Stimulated activated CD8-positive, alpha-beta memory T cell treated with anti-CD3 and anti-CD28 coated beads, Interleukin-4, amount 100 ng/mL, for 24 hours (primary cell): Measurements from ENCODE around the gene IGFBP4.
"Not testable (repeated sequence)": the region's sequence is repeated elsewhere in the genome, so short reads cannot be mapped to it uniquely, and the experiment has no call there.

Experiments used
- DNase-seq: peaks from one replicate; pipeline ENCODE4 v3.0.0-alpha.2; 2020; ENCODE audit warnings: low read depth

Gene IGFBP4

DNA sequence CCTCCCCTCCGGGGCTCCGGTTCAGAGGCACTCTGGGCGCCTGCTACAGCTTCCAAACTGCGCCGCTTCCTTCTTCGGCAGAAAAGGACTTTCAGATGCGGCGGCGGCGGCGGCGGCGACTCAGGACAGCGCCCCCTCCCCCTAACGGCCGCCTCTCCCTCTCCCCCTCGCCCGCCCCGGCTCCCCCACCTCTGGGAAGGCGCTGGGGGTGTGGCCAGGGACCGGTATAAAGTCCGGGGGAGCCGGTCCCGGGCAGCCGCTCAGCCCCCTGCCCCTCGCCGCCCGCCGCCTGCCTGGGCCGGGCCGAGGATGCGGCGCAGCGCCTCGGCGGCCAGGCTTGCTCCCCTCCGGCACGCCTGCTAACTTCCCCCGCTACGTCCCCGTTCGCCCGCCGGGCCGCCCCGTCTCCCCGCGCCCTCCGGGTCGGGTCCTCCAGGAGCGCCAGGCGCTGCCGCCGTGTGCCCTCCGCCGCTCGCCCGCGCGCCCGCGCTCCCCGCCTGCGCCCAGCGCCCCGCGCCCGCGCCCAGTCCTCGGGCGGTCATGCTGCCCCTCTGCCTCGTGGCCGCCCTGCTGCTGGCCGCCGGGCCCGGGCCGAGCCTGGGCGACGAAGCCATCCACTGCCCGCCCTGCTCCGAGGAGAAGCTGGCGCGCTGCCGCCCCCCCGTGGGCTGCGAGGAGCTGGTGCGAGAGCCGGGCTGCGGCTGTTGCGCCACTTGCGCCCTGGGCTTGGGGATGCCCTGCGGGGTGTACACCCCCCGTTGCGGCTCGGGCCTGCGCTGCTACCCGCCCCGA lies at the start of gene IGFBP4:
TSS of gene IGFBP4 (plus strand) at position 255 of the 792 bp plus-strand sequence. CDS start at position 541, 286 bp downstream.
- peak; percentile 49 for DNase-seq

DNA sequence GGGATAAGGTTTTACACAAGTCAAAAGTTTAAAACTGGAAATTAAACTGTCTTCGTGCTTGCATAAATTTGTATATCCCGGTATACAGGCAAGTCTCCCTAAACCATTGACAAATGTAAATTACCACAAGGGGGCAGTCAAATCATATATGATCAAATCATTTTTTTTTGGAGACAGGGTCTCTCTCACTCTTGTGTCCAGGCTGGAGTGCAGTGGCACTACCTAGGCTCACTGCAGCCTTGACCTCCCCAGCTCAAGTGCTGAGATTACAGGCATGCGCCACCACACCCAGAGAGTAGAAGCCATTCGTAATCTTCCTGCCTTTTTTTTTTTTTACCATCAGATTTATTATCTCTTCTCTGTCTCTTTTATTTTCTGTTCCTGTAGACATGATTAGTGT lies 44.1 kb upstream of the IGFBP4 start:
- DNase-seq: no peak

DNA sequence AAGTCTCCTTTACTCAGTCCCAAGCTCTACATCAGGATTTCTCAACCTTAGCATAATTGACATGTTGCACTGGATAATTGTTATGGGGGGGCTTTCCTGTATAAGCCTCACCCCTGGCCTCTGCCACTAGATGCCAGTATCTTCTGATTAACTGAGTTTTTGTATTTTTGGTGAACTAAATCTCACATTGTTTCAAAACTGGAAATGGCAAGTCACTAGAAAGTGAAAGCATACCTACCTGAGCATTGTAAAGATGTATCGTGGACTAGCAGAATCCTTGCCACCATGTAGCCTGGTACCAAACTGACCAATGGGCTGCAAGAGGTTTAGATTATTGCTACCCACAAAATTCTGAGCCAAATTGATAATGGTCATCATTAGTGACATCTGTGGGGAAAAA lies 40.6 kb upstream of the IGFBP4 start:
- no peak for DNase-seq

DNA sequence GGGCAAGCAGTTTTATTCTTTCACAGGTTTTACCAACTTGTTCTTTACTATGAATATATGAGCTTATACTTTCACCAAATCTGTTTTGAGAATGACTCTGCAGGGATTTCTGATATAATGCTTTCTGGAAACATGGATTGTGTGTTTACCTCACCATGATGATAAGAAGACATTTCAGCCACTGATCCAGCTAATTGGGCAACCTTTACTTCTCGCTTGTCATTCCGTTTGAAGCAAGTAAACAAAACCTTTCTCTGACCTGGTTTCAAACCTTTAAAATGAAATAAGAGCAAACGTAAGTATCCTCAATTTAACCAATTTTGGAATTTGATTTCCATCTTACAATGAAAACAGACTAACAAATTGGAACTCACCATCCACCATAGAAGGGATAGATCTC lies 39.2 kb upstream of the IGFBP4 start:
- DNase-seq: no peak

DNA sequence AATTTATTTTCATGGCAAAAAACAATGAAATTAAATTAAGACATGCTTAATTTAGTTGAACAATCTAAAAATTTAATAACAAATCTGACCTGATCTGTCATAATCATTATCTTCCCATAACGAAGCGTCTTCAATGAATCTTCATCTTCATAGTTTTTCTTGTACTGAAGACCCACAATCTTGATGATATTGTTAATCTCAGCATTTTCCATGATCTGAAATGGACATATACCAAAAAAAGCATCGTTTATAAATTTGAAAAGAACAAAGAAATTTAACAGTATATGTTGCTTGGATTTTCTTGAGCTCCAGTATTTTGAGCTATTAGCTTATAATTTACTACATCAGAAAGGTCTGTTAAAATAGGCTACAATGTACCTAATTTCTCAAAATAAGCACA lies 35.8 kb upstream of the IGFBP4 start:
- DNase-seq: no peak

DNA sequence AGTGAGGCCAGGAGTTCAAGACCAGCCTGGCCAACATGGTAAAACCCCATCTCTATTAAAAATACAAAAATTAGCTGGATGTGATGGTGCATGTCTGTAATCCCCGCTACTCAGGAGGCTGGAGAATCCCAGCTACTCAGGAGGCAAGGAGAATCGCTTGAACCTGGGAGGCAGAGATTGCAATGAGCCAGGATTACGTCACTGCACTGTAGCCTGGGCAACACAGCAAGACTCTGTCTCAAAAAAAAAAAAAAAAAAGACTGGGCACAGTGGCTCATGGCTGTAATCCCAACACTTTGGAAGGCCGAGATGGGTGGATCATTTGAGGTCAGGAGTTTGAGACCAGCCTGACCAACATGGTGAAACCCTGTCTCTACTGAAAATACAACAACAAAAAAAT lies 33.7 kb upstream of the IGFBP4 start:
- DNase-seq: not testable (repeated sequence)

DNA sequence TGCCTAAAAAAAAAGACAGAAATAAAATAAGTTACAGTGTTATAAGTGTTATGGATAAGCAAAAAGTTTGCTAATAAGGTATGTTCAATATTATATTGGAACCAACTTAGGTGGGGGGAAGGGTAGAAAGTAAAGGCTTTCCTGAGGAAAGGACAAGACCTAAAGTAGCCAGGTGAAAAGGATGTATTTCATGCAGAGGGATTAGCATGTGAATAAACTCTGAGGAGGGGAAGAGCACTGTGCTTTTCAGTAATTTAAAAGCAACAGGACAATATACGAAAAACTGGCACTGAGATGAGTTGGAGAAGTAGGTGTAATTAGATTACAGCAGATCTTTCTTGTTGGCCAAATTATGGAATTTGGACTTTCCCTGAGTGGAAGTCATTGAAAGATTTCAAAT lies 33.2 kb upstream of the IGFBP4 start:
- no peak for DNase-seq

DNA sequence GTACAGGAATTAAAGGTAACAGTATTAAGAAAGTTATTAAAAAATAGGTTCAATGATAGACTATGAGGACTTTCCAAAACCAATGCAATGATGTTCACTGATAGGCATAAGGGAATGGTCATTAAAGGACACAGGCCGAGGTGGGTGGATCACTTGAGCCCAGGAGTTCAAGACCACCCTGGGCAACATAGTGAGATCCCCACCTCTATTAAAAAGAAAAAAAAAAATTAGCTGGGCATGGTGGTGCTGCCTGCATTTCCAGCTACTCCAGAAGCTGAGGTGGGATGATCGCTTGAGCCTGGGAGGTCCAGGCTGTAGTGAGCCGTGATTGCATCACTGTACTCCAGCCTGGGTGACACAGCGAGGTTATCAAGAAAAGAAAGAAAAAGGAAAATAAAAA lies 31.4 kb upstream of the IGFBP4 start:
- no peak for DNase-seq

DNA sequence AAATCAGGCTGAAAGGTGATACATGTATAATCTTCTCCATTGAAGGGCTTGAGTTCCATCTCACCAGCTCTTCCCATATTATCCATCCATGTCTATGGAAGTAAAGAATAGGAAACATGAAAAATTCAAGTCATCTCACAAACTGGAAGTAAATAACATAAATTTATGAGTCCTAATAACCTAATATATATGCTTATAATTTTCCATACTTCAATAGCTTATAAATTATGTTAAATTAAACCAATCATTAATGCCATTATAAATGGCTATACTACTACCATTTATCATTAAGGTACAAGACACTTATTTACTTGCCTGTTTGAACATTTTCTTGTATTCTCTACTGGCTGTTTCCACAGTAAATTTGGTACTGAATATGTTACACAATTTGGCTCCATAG lies 30.4 kb upstream of the IGFBP4 start:
- no peak for DNase-seq

DNA sequence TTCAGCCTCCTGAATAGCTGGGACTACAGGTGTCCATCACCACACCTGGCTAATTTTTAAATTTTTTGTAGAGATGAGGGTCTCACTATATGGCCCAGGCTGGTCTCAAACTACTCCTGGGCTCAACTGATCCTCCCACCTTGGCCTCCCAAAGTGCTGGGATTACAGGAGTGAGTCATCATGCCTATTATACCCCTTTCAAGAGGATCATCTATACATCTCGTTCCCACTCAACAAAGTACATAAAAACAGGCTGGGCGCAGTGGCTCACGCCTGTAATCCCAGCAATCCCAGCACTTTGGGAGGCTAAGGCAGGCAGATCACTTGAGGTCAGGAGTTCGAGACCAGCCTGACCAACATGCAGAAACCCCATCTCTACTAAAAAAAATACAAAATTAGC lies 28.9 kb upstream of the IGFBP4 start:
- DNase-seq: not testable (repeated sequence)

DNA sequence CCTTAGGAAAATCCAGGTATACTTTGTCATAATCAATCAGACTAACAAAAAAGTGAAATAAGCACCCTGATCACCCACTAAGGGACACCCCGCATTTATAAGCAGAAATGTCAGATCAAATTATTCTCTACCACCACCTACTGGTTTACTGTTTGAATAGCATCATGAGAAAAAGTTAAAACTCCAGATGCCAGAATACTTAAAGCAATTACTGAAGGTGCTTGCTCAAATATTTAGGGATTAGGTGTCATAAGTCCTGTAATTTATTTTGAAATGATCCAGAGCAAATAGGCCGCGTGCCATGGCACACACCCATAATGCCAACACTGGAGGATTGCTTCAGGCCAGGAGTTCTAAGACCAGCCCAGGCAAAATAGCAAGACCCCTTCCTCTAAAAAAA lies 27.9 kb upstream of the IGFBP4 start:
- DNase-seq: no peak

DNA sequence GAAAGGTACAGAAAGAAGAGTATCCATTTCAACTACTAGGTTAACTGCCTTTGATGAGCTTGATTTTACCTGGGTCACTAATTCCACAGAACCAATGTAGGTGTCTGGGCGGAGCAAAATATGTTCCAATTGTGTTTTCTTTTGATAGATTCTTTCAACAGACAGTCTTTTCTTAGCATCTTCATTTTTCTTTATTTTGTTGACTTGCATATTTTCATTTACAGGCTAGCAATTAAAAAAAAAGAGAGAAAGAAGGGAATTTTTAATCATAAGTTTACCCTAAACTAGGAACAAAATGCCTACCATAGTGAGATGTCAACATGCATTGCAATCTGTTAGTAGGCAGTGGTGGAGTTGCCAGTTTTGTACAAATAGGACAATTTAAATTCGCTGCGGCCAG lies 26.6 kb upstream of the IGFBP4 start:
- no peak for DNase-seq

DNA sequence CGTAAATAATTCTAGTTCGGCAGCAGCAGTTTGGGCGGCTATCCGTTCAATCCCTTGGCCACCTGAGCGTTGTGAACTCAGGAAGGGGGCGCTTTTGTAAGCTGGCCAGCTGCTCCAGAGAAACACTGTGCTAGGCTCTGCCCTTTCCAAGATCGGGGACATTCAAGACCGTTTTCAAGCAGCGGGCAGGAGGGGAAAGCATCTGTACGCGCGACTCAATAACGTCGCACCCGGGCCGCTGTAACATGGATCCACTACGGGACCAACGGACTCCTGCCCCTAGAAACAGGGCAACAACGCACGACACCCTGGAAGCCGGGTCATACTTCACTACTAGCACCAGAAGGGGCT lies 26.0 kb upstream of the IGFBP4 start:
- no peak for DNase-seq

DNA sequence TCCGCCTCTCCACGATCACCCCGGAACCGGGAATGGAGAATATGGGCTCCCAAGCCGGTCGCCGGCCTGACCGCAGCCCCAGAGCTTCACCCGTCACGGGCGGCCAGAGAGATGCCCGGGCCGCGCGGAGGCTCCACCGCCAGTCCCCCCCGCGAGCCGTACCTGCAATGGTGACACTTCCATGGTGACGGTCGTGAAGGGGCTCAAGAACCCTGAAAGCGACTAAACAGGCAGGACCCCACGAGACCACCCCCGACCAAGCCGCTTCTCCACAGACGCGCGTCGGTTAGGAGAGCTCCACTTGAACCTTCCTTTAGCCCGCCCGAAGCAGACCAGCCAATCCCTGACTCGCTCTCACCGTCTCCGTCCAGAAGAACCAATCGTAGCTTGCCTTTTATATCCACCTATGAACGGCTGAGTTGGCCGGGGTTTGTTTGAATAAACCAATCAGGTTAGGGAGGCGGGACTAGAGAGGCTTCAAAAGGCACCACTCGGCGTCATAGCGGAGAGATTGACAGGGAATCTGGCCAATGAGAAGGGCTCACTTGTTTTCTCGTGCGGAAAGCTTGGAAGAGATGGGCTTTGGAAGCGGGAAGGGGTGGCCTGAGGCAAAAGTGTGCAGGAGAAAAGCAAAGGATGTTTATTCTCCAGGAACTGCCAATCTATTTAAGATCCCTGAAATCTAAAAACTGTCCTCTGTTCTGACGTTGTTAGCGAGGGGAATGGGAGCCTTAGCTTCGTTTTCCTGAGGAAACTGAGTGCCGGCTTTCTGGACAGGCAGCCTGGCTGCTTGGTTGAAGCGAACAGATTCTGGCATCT lies 25.4 kb upstream of the IGFBP4 start, which contains the start of gene TOP2A:
TSS of gene TOP2A (minus strand) at position 288 of the 819 bp plus-strand sequence. CDS start at position 183, 105 bp downstream.
- peak; percentile 81 for DNase-seq

DNA sequence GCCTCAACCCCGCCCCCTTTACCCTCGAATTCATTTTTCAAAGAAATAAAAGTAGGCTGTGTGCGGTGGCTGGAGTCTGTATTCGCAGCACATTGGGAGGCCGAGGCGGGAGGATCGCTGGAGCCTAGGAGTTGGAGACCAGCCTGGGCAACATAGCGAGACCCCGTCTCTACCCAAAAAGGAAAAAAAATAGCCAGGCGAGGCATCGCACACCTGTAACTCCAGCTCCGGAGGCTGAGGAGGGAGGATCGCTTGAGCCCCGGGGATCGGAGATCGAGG lies 24.9 kb upstream of the IGFBP4 start:
- no peak for DNase-seq

DNA sequence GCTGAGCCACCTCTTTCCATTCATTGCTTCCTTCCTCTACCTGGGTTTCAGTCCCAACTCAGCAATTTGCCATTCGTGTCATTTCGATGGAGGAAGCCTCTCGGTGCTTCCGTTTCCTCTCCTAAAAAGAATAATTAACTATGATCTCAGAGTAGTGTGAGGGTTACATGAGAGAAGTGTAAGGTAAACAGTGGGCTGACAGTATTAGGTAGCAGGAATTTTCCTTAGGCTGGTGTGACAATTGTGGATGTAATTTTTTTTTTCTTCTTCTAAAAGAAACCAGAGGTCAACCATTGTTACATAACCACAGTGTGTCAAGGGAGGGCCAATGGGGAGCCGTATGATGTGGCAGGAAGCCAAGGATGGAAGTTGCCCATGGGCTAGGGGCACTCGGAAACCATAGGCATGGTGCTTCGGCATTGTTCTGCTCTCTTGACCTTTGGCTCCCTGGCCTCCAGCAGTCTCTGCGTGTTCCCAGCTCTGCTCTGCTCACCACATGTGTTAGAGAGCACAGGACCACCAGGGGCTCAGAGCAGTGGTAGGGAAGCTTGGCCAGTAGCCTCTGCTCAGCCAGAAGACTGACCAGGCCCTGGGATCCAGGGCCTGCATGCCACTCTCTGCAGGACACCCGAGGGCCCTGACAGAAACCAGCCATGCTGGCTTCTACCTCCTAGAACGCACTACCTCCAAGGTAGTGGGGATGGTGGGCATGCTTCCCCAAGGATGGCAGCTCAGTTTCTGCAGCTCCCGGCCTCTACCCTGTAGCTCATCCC lies 23.5 kb upstream of the IGFBP4 start:
- no peak for DNase-seq

DNA sequence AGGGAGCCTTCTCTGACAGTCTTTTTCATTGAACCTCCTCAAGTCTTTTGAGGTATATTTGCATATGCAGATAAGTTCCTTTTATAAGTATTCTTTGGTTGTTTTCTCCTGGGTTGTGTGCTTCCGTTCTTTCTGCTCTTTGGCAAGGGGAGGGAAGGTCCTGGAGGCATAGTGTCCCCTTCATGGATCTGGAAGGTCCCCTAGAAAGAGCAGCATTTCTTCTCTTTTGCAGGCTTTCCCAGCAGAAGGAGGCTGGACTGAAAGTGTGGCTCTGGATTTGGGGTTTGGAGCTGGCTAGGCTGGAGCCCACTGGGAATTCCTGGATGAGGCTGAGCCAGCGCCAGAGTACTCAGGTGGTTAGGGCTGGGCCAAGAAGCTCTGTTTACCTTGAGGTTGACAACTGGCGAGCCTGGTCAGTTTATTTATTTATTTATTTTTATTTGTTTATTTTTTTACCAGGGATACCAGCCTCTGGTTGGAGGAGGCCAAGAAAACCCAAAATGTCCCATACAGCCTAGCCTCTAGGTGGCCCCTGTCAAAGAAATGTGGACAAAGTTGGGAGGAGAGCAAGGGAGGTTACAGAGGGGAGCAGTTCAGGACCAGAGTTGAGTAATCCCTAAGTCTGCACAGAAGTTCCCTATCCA lies 20.1 kb upstream of the IGFBP4 start:
- no peak for DNase-seq

DNA sequence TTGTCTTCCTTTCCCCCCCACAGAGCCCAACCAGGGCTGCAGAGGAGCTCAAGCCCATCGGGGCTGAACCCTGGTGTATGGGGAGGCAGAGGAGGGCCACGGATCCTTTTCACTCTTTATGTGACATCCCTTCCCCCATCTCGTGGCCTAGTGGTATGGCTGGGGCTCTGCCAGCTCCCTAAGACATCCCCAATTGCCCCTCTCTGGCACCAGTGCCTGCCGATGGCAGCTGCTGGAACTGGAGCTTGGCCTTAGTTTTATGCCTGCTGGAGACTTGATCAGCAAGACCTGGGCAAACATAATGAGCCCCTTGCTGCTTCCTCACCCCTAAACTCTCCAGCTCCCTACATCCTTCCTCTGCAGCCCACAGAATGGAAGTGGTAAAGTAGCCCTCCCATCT lies 17.5 kb upstream of the IGFBP4 start:
- DNase-seq: no peak

DNA sequence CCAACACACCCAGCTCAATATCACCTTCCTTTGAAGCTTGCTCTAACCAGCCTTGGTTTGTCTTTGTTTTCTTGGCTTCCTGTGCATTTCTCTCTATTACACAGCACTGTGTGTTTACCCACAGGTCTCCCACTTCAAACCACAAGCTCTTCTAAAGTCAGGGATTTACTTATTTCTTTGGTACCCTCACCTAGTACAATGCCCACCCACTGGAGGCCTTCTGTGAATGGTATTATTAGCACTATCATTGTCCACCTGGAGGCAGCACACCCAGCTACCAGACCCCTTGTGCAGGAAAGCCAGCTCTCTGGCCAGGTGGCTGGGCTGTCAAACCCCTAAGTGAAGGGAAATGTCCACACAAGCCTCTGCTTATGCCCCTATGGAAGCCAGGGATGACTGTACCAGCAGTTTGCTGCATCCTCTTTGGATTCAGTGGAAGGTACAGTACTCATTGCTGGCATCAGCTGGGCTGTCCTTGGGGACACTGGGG lies 16.2 kb upstream of the IGFBP4 start:
- no peak for DNase-seq

DNA sequence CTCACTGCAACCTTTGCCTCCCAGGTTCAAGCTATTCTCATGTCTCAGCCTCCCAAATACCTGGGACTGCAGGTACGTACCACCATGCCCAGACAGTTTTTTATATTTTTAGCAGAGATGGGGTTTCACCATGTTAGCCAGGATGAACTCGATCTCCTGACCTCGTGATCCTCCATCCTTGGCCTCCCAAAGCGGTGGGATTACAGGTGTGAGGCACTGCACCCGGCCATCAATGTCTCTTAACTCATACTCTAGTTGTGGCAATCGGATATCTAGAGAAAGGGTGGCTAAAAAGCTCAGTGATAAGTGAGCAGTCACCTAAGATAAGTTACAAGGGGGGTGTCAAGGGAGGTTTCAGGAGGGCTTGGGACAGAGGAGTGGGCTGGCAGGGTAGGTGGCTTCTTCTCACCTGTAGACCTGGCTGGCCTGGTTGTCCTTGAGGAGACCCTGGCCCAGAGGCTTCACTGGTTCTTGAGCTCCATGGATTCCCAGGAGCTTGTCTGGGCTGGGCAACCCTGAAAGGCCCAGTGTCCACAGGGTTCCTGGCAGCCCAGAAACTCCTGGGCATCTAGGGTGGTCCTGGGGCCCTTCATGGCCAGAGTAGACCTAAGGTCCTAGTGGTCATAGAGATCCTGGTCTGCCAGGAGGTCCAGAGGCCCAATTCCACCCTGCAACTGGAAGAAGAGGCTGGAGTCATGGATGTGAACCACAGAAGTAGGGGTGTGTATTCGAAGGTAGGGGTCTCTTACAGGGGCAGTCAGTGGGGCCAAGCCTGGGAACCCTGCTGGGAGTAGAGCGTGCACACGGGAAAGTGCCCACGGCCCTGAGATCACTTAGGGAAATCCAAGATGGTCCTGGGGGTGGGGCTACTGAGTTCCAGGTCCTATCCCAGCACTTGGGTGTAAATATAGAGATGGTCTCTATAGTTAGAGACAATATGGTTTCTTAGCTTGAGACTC lies 12.7 kb upstream of the IGFBP4 start:
- no peak for DNase-seq

DNA sequence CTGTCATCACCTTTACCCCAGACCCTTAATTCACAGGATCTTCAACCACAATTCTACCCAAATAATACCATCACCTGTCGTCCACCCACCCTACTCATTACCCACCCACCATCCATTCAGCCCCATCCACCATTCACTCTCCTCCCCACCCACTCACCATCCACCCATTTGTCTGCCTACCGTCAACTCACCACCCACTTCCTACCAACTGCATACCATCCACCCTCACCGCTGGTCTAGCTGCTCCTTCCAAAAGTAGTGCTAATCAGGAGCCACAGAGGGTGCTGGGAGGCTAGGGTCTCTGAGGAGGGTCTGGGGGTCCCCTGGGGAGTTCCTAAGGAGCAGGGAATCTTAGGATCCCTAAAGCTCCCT lies 12.0 kb upstream of the IGFBP4 start:
- DNase-seq: no peak
